Breast epithelium (tissue), 3 donors: ENCODE measurements around the gene G6PD.
"Not testable (repeated sequence)": the region's sequence is repeated elsewhere in the genome, so short reads cannot be mapped to it uniquely, and the experiment has no call there.

Source experiments
- CTCF ChIP-seq, 3 donors: fragments of 450-650 bp; IDR thresholded peaks; one replicate each; pipeline ENCODE4 v1.5.1; 2016 to 2017; ENCODE audit warnings: antibody characterized with exemption in 3 of 3, mild to moderate bottlenecking in 3 of 3, moderate library complexity in 3 of 3
- POLR2A ChIP-seq: fragments of 450-650 bp; IDR thresholded peaks from one replicate; pipeline ENCODE4 v1.6.1; 2016; ENCODE audit warnings: antibody characterized with exemption, mild to moderate bottlenecking, moderate library complexity
- POLR2AphosphoS5 ChIP-seq, 3 donors: sonication (generic); formaldehyde crosslinking; IDR thresholded peaks; one replicate each; pipeline ENCODE4 v1.6.1; 2017; ENCODE audit warnings: antibody characterized with exemption in 3 of 3

- not testable (repeated sequence) for TF ChIP-seq CTCF (IDR thresholded peaks at IDR 0.05); POLR2AphosphoS5 (IDR thresholded peaks at IDR 0.05); POLR2A
Observed at GRCh38 chrX:154582994-154583393, 36.3 kb upstream of the G6PD start.
